Parathyroid adenoma (tissue), 2 donors: ENCODE measurements around the gene ZNF331.

Experiments used
- H2AFZ ChIP-seq: fragments of 300-600 bp; sonication (generic); one replicate; pipeline ENCODE4 v1.7.0; 2017; ENCODE audit warnings: antibody characterized with exemption, mild to moderate bottlenecking
- H3K27ac ChIP-seq: fragments of 300-600 bp; sonication (generic); one replicate; pipeline ENCODE4 v1.7.0; 2017
- H3K27me3 ChIP-seq: fragments of 300-600 bp; sonication (generic); one replicate; pipeline ENCODE4 v1.7.0; 2017; ENCODE audit warnings: low read length; ENCODE audit not compliant: control insufficient read depth, insufficient read depth
- H3K36me3 ChIP-seq: fragments of 300-600 bp; sonication (generic); one replicate; pipeline ENCODE4 v1.7.0; 2017; ENCODE audit warnings: low read length; ENCODE audit not compliant: control insufficient read depth, insufficient read depth
- H3K4me1 ChIP-seq: fragments of 300-600 bp; sonication (generic); one replicate; pipeline ENCODE4 v1.7.0; 2017; ENCODE audit warnings: control low read depth
- H3K4me2 ChIP-seq: fragments of 300-600 bp; sonication (generic); one replicate; pipeline ENCODE4 v1.7.0; 2017; ENCODE audit warnings: low read length
- H3K4me3 ChIP-seq: fragments of 300-600 bp; sonication (generic); one replicate; pipeline ENCODE4 v1.7.0; 2017; ENCODE audit warnings: low read depth, low read length
- H3K79me2 ChIP-seq: fragments of 300-600 bp; sonication (generic); one replicate; pipeline ENCODE4 v1.7.0; 2017; ENCODE audit warnings: control low read depth
- H3K9ac ChIP-seq: fragments of 300-600 bp; sonication (generic); one replicate; pipeline ENCODE4 v1.7.0; 2017; ENCODE audit warnings: mild to moderate bottlenecking
- H3K9me3 ChIP-seq: fragments of 300-600 bp; sonication (generic); one replicate; pipeline ENCODE4 v1.7.0; 2017; ENCODE audit warnings: low read length; ENCODE audit not compliant: control insufficient read depth
- CTCF ChIP-seq: fragments of 300-600 bp; sonication (generic); IDR thresholded peaks from one replicate; pipeline ENCODE4 v1.7.0; 2017; ENCODE audit warnings: antibody characterized with exemption, mild to moderate bottlenecking
- donor health status: primary hyperparathyroidism.

Gene ZNF331

GRCh38 chr19:53553156-53553555 lies 15.2 kb downstream of the ZNF331 start:
- Histone ChIP-seq H3K9me3 (no peaks in the 10 kb centered on the region), H3K9ac (no peak overlapping the region), H2AFZ (no peak overlapping the region), H3K4me2 (no peak overlapping the region), H3K4me3 (no peak overlapping the region), H3K27ac (no peak overlapping the region), H3K36me3 (no peaks in the 10 kb centered on the region), H3K79me2 (peaks cover 9% of the 10 kb centered on the region), H3K27me3 (no peaks in the 10 kb centered on the region), H3K4me1 (no peaks in the 10 kb centered on the region)
- TF ChIP-seq CTCF: no peak

GRCh38 chr19:53553865-53554791 lies 16.2 kb downstream of the ZNF331 start:
- no peaks in the 10 kb centered on the region for H3K36me3 ChIP-seq
- peak overlapping the region; percentile 88 for H3K27ac ChIP-seq
- H3K79me2 ChIP-seq: peaks cover 9% of the 10 kb centered on the region
- TF ChIP-seq CTCF: no peak
- no peaks in the 10 kb centered on the region for H3K27me3 ChIP-seq
- H2AFZ ChIP-seq: peak overlapping the region; percentile 70
- H3K9ac ChIP-seq: peak overlapping the region; percentile 62
- H3K4me3 ChIP-seq: peak overlapping the region; percentile 65
- H3K4me1 ChIP-seq: no peaks in the 10 kb centered on the region
- H3K4me2 ChIP-seq: peak overlapping the region; percentile 68
- H3K9me3 ChIP-seq: no peaks in the 10 kb centered on the region

- H3K4me2 ChIP-seq: peak overlapping the region; percentile 68
- peak overlapping the region; percentile 88 for H3K27ac ChIP-seq
- no peaks in the 10 kb centered on the region for H3K9me3 ChIP-seq
- no peaks in the 10 kb centered on the region for H3K4me1 ChIP-seq
- H2AFZ ChIP-seq: peak overlapping the region; percentile 70
- no peaks in the 10 kb centered on the region for H3K36me3 ChIP-seq
- H3K4me3 ChIP-seq: peak overlapping the region; percentile 65
- peaks cover 10% of the 10 kb centered on the region for H3K79me2 ChIP-seq
- no peak for TF ChIP-seq CTCF
- H3K9ac ChIP-seq: peak overlapping the region; percentile 62
- no peaks in the 10 kb centered on the region for H3K27me3 ChIP-seq
Observed at GRCh38 chr19:53554804-53555203, 16.9 kb downstream of the ZNF331 start.

- no peaks in the 10 kb centered on the region for H3K4me1 ChIP-seq
- H2AFZ ChIP-seq: no peak overlapping the region
- H3K4me2 ChIP-seq: peak overlapping the region; percentile 68
- no peak overlapping the region for H3K4me3 ChIP-seq
- H3K79me2 ChIP-seq: peaks cover 15% of the 10 kb centered on the region
- H3K9ac ChIP-seq: no peak overlapping the region
- H3K9me3 ChIP-seq: no peaks in the 10 kb centered on the region
- no peaks in the 10 kb centered on the region for H3K27me3 ChIP-seq
- H3K36me3 ChIP-seq: no peaks in the 10 kb centered on the region
- peak overlapping the region; percentile 88 for H3K27ac ChIP-seq
- no peak for TF ChIP-seq CTCF
Observed at GRCh38 chr19:53555352-53555751, 17.4 kb downstream of the ZNF331 start.
